Endodermal cell (in vitro differentiated cells): Measurements from ENCODE around the gene SULT1C2. TPM values are rescaled to one million over a fixed set of nuclear protein-coding genes. Genes with fewer than 3 reads are reported as not detected.

Source experiments
- DNase-seq: peaks from one replicate; pipeline ENCODE4 v3.0.0-alpha.2; 2017
- H3K27ac ChIP-seq: 2 replicates; pipeline ENCODE4 v1.5.1; 2013; ENCODE audit warnings: mild to moderate bottlenecking, low read depth, low read length, moderate library complexity
- H3K27me3 ChIP-seq: 2 replicates; pipeline ENCODE4 v1.6.1; 2013; ENCODE audit warnings: mild to moderate bottlenecking, low read length, moderate library complexity; ENCODE audit not compliant: insufficient read depth, control insufficient read depth, poor library complexity, severe bottlenecking
- H3K36me3 ChIP-seq: 2 replicates; pipeline ENCODE4 v1.7.0; 2013; ENCODE audit warnings: mild to moderate bottlenecking, low read length, moderate library complexity; ENCODE audit not compliant: control insufficient read depth, insufficient read depth
- H3K4me1 ChIP-seq: one replicate; pipeline ENCODE4 v1.7.0; 2013; ENCODE audit warnings: low read length; ENCODE audit not compliant: control insufficient read depth, insufficient read depth
- H3K4me3 ChIP-seq: 2 replicates; pipeline ENCODE4 v1.5.1; 2013; ENCODE audit warnings: mild to moderate bottlenecking, low read length, moderate library complexity
- H3K9ac ChIP-seq: 2 replicates; pipeline ENCODE4 v1.6.1; 2013; ENCODE audit warnings: mild to moderate bottlenecking, low read length, moderate library complexity; ENCODE audit not compliant: poor library complexity, severe bottlenecking; ENCODE audit errors: extremely low read depth
- H3K9me3 ChIP-seq: 2 replicates; pipeline ENCODE4 v1.6.1; 2013; ENCODE audit warnings: mild to moderate bottlenecking, low read length, moderate library complexity; ENCODE audit not compliant: control insufficient read depth
- H3K27ac Mint-ChIP-seq: 2 replicates; pipeline ENCODE4 v1.8.0; 2020; ENCODE audit warnings: mixed read lengths
- H3K27me3 Mint-ChIP-seq: 2 replicates; pipeline ENCODE4 v1.8.0; 2021; ENCODE audit warnings: mild to moderate bottlenecking, mixed read lengths; ENCODE audit not compliant: insufficient read depth
- H3K36me3 Mint-ChIP-seq: 2 replicates; pipeline ENCODE4 v1.8.0; 2020; ENCODE audit warnings: low read depth, mixed read lengths
- H3K4me1 Mint-ChIP-seq: 2 replicates; pipeline ENCODE4 v1.8.0; 2020; ENCODE audit warnings: mixed read lengths
- H3K4me3 Mint-ChIP-seq: 2 replicates; pipeline ENCODE4 v1.8.0; 2020; ENCODE audit warnings: mild to moderate bottlenecking, moderate library complexity, mixed read lengths
- H3K9me3 Mint-ChIP-seq: 2 replicates; pipeline ENCODE4 v1.8.0; 2020; ENCODE audit warnings: mild to moderate bottlenecking, mixed read lengths
- WGBS, 2 experiments: methylation state at CpG; one replicate each; pipeline versions ENCODE4 v1.1.5 to v1.1.7; 2013; ENCODE audit warnings: missing lambda C conversion rate in 2 of 2, mixed read lengths in 1 of 2; ENCODE audit not compliant: insufficient coverage in 1 of 2, insufficient read length in 1 of 2; 5-methylcytosine and 5-hydroxymethylcytosine counted together
- total RNA-seq, 2 donors: library from RNA; stranded (reverse); fragmentation: NEBNext Ultra II Directional in 1 of 2; extraction: Animal tissue kit (Norgen Biotek cat#: 25700) in 1 of 2; gene quantifications; 2 replicates in 1 of 2; 3 replicates in 1 of 2; pipeline ENCODE4 v1.2.1, GENCODE V29; 2021
- TF ChIP-seq, protein P1 (sequence below): fragments of 200-600 bp; sonication (generic); conservative IDR thresholded peaks from 2 replicates; pipeline ENCODE4 v1.5.0; 2021; ENCODE audit warnings: antibody characterized with exemption, mild to moderate bottlenecking

Gene SULT1C2
- total RNA-seq, 2 donors from 2014 or later = 0.62 to 1.00 TPM

GRCh38 chr2:108314586-108315296 lies 26.0 kb downstream of the SULT1C2 start:
- Histone ChIP-seq H3K4me1 (no peaks in the 10 kb centered on the region), H3K9ac (no peak overlapping the region), H3K36me3 (no peaks in the 10 kb centered on the region), H3K9me3 (no peaks in the 10 kb centered on the region), H3K27me3 (no peaks in the 10 kb centered on the region), H3K4me3 (no peak overlapping the region), H3K27ac (no peak overlapping the region)
- Mint-ChIP-seq H3K4me3 (no peak overlapping the region), H3K36me3 (no peaks in the 10 kb centered on the region), H3K9me3 (peaks cover 6% of the 10 kb centered on the region), H3K4me1 (peaks cover 22% of the 10 kb centered on the region), H3K27me3 (peaks cover 2% of the 10 kb centered on the region), H3K27ac (no peak overlapping the region)
- 92 to 94% methylated on average over 3 of the region's 3 CpGs for WGBS, 2 experiments
- TF ChIP-seq, protein P1, sequence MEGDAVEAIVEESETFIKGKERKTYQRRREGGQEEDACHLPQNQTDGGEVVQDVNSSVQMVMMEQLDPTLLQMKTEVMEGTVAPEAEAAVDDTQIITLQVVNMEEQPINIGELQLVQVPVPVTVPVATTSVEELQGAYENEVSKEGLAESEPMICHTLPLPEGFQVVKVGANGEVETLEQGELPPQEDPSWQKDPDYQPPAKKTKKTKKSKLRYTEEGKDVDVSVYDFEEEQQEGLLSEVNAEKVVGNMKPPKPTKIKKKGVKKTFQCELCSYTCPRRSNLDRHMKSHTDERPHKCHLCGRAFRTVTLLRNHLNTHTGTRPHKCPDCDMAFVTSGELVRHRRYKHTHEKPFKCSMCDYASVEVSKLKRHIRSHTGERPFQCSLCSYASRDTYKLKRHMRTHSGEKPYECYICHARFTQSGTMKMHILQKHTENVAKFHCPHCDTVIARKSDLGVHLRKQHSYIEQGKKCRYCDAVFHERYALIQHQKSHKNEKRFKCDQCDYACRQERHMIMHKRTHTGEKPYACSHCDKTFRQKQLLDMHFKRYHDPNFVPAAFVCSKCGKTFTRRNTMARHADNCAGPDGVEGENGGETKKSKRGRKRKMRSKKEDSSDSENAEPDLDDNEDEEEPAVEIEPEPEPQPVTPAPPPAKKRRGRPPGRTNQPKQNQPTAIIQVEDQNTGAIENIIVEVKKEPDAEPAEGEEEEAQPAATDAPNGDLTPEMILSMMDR = no peak
- no peak for DNase-seq

DNA sequence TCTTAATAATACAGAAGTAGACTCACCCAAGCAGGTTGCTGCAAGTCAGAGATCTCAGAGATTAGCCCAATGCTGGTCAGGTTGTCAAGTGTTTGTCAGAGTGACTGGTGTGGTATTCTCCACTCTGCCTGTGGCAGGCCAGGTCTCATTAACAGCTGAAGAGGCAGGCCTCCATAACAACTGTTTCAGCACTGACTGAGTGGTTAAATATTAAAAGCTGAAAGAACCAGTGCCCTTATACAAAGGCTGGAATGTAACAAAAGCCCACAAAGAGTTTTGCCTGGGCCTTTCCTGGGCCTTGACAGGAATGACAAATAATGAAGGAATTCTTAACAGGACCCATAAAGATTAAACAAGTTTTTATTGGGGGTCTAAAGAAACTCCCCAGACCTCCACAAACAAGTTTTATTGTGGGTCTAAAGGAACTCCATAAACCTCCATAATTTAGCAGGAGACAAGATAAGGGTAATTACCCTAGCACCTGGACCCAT lies 26.8 kb downstream of the SULT1C2 start:
- TF ChIP-seq, protein P1 = no peak
- H3K36me3 Mint-ChIP-seq = no peaks in the 10 kb centered on the region
- DNase-seq = no peak
- no peak overlapping the region for H3K4me3 Mint-ChIP-seq
- Histone ChIP-seq H3K27ac (peak overlapping the region; percentile 36), H3K4me3 (no peak overlapping the region), H3K4me1 (no peaks in the 10 kb centered on the region), H3K9ac (no peak overlapping the region), H3K36me3 (no peaks in the 10 kb centered on the region), H3K27me3 (no peaks in the 10 kb centered on the region), H3K9me3 (no peaks in the 10 kb centered on the region)
- peaks cover 22% of the 10 kb centered on the region for H3K4me1 Mint-ChIP-seq
- peak overlapping the region; percentile 77 for H3K27ac Mint-ChIP-seq
- peaks cover 6% of the 10 kb centered on the region for H3K9me3 Mint-ChIP-seq
- H3K27me3 Mint-ChIP-seq = peaks cover 2% of the 10 kb centered on the region

DNA sequence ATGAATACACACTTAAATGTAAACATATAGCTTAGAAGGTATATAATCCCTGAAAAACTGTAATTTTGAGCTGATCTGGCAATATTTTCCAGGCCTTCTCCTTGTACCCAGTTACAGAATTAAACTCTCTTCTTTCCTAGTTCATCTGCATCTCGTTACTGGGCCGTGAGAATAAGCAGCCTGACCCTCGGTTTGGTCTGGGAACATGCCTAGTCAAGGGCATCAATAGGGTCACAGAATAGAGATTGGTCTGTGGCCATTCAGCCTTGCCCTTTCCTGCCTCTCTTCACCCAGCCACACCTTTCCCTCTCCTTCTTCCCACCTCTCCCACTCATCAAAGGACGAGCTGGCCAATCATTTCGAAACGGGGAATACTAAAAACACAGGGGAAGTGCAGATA lies 27.3 kb downstream of the SULT1C2 start:
- Histone ChIP-seq H3K9ac (no peak overlapping the region), H3K4me3 (no peak overlapping the region), H3K27ac (peak overlapping the region; percentile 36), H3K27me3 (no peaks in the 10 kb centered on the region), H3K4me1 (no peaks in the 10 kb centered on the region), H3K36me3 (no peaks in the 10 kb centered on the region), H3K9me3 (no peaks in the 10 kb centered on the region)
- Mint-ChIP-seq H3K4me3 (peak overlapping the region; percentile 41), H3K4me1 (peaks cover 22% of the 10 kb centered on the region), H3K27ac (peak overlapping the region; percentile 60), H3K36me3 (no peaks in the 10 kb centered on the region), H3K9me3 (peaks cover 6% of the 10 kb centered on the region), H3K27me3 (peaks cover 2% of the 10 kb centered on the region)
- 42 to 78% methylated on average over 2 to 6 of the region's 6 CpGs for WGBS, 2 experiments
- peak; percentile 63 for DNase-seq
- TF ChIP-seq, protein P1 = no peak
